HG03520 (cell line): Measurements from ENCODE around the gene TAF7L.

Experiments
- ATAC-seq: cut with Tn5 transposase; IDR thresholded peaks from one replicate; pipeline ENCODE4 v1.9.1; 2021; ENCODE audit warnings: mild to moderate bottlenecking, moderate library complexity; ENCODE audit not compliant: unreplicated experiment

TAF7L gene

GRCh38 chrX:101229170-101229569 is 62.0 kb downstream of the TAF7L start:
- no peak for ATAC-seq

GRCh38 chrX:101223226-101223625 is 67.9 kb downstream of the TAF7L start:
- no peak for ATAC-seq

GRCh38 chrX:101220662-101221260 is 70.4 kb downstream of the TAF7L start:
- no peak for ATAC-seq

GRCh38 chrX:101219864-101220346 is 71.2 kb downstream of the TAF7L start:
- no peak for ATAC-seq

- no peak for ATAC-seq
Observed at GRCh38 chrX:101219116-101219863, 71.8 kb downstream of the TAF7L start, which contains the start of gene DRP2. DRP2 (plus strand) TSS chrX:101219786; CDS start chrX:101231648, 11,862 bp downstream.
